ENCODE data around the gene CREG1. TPM values are rescaled to one million over a fixed set of nuclear protein-coding genes. Genes with fewer than 3 reads are reported as not detected.

CREG1 gene
- total RNA-seq, 2 experiments from 2014 or later = 45.9 to 52.2 TPM

- Histone ChIP-seq H3K4me1 (ENCODE audit: insufficient read depth, low read length, poor library complexity, severe bottlenecking) (peaks cover 39% of the 10 kb centered on the region), H3K27ac (ENCODE audit: low read depth, low read length, poor library complexity, severe bottlenecking) (no peak overlapping the region)
- CTCF ChIA-PET (ENCODE audit: unreplicated experiment) = interaction anchor here (1.7 kb wide), 1 partner anchor 30 kb away, joined by 6 read pairs; no protein-coding TSS in a partner anchor
Measured at GRCh38 chr1:167504467-167504827, 49.1 kb downstream of the CREG1 start.

GRCh38 chr1:167503626-167504466 is 49.7 kb downstream of the CREG1 start:
- no peaks in the 10 kb centered on the region for H3K36me3 ChIP-seq (ENCODE audit: insufficient read depth, low read length)
- POLR2A ChIA-PET = interaction anchor here (1.0 to 1.7 kb wide), 3 partner anchors 15 to 56 kb away, joined by 3 to 4 read pairs (median 4); no protein-coding TSS in a partner anchor
- no peak overlapping the region for H3K4me2 ChIP-seq (ENCODE audit: low read length)
- BruUV-seq (replicated peaks) = no TSS peak
- TF ChIP-seq EZH2phosphoT487 (IDR thresholded peaks at IDR 0.05; ENCODE audit: borderline replicate concordance, low read depth, low read length) (no peak), CTCF (conservative IDR thresholded peaks at IDR 0.05; ENCODE audit: low read length) (no peak)
- H3K9me2 ChIP-seq (ENCODE audit: insufficient read depth, low read length) = no peaks in the 10 kb centered on the region
- no peak overlapping the region for H2AFZ ChIP-seq (ENCODE audit: low read length)
- intact Hi-C loops (cut with micrococcal nuclease; ENCODE audit: unreplicated experiment) = no loop called here
- no peak overlapping the region for H3K27ac ChIP-seq (ENCODE audit: low read depth, low read length, poor library complexity, severe bottlenecking)
- H3K79me2 ChIP-seq (ENCODE audit: insufficient read depth, low read depth, low read length) = no peaks in the 10 kb centered on the region
- no peak overlapping the region for H3K4me3 ChIP-seq (ENCODE audit: low read depth, low read length, poor library complexity, severe bottlenecking)
- no peak for DNase-seq (ENCODE audit: low spot score)
- H3K9me3 ChIP-seq (ENCODE audit: low read length) = no peaks in the 10 kb centered on the region
- H3K4me1 ChIP-seq (ENCODE audit: insufficient read depth, low read length, poor library complexity, severe bottlenecking) = peaks cover 45% of the 10 kb centered on the region
- H4K20me1 ChIP-seq (ENCODE audit: insufficient read depth, low read length) = no peaks in the 10 kb centered on the region
- CTCF ChIA-PET (ENCODE audit: unreplicated experiment) = no interaction called here

More at GRCh38 chr1:167504467-167504827, 49.1 kb downstream of the CREG1 start:
- TF ChIP-seq EZH2phosphoT487 (IDR thresholded peaks at IDR 0.05; ENCODE audit: borderline replicate concordance, low read depth, low read length) = no peak
- TF ChIP-seq CTCF (conservative IDR thresholded peaks at IDR 0.05; ENCODE audit: low read length) = no peak
- no peaks in the 10 kb centered on the region for H3K36me3 ChIP-seq (ENCODE audit: insufficient read depth, low read length)
- no peaks in the 10 kb centered on the region for H3K9me2 ChIP-seq (ENCODE audit: insufficient read depth, low read length)
- no peak overlapping the region for H3K4me2 ChIP-seq (ENCODE audit: low read length)
- no peaks in the 10 kb centered on the region for H3K9me3 ChIP-seq (ENCODE audit: low read length)
- no peaks in the 10 kb centered on the region for H3K79me2 ChIP-seq (ENCODE audit: insufficient read depth, low read depth, low read length)
- H2AFZ ChIP-seq (ENCODE audit: low read length) = no peak overlapping the region
- intact Hi-C loops (cut with micrococcal nuclease; ENCODE audit: unreplicated experiment) = no loop called here
- POLR2A ChIA-PET = interaction anchor here (0.7 to 1.4 kb wide), 2 partner anchors 35 to 57 kb away, joined by 4 to 9 read pairs; no protein-coding TSS in a partner anchor
- no TSS peak for BruUV-seq (replicated peaks)
- DNase-seq (ENCODE audit: low spot score) = no peak
- no peaks in the 10 kb centered on the region for H4K20me1 ChIP-seq (ENCODE audit: insufficient read depth, low read length)
- H3K4me3 ChIP-seq (ENCODE audit: low read depth, low read length, poor library complexity, severe bottlenecking) = no peak overlapping the region
